HG03196 (cell line): ENCODE data around the gene C20orf173.
"Not testable (repeated sequence)": the region's sequence is repeated elsewhere in the genome, so short reads cannot be mapped to it uniquely, and the experiment has no call there.

Source experiments
- ATAC-seq: cut with Tn5 transposase; IDR thresholded peaks from one replicate; pipeline ENCODE4 v1.9.1; 2021; ENCODE audit not compliant: unreplicated experiment

Gene C20orf173

GRCh38 chr20:35547329-35547728, 17.9 kb upstream of the C20orf173 start:
- ATAC-seq, result no peak

- no peak for ATAC-seq
Observed at GRCh38 chr20:35546127-35546526, 16.7 kb upstream of the C20orf173 start.

GRCh38 chr20:35544941-35545340, 15.5 kb upstream of the C20orf173 start:
- ATAC-seq, result not testable (repeated sequence)

- no peak for ATAC-seq
Observed at GRCh38 chr20:35544436-35544835, 15.0 kb upstream of the C20orf173 start.

- no peak for ATAC-seq
Observed at GRCh38 chr20:35542990-35543389, 13.5 kb upstream of the C20orf173 start.

GRCh38 chr20:35541783-35542662, 12.6 kb upstream of the C20orf173 start, which contains the start of gene ERGIC3:
Gene ERGIC3 (plus strand): TSS chr20:35542078. CDS start chr20:35542098, 20 bp downstream.
- ATAC-seq, result peak; percentile 84

GRCh38 chr20:35541118-35541782, 11.8 kb upstream of the C20orf173 start:
- ATAC-seq, result no peak

- ATAC-seq, result no peak
Observed at GRCh38 chr20:35539756-35540212, 10.3 kb upstream of the C20orf173 start.

GRCh38 chr20:35527122-35527769, 2.2 kb downstream of the C20orf173 start:
- no peak for ATAC-seq

- ATAC-seq, result no peak
Observed at GRCh38 chr20:35525639-35526038, 3.8 kb downstream of the C20orf173 start.

- ATAC-seq, result no peak
Observed at GRCh38 chr20:35523298-35523888, 6.1 kb downstream of the C20orf173 start.

- ATAC-seq, result no peak
Observed at GRCh38 chr20:35518955-35519354, 10.5 kb downstream of the C20orf173 start.

GRCh38 chr20:35517767-35518166, 11.7 kb downstream of the C20orf173 start:
- ATAC-seq, result not testable (repeated sequence)

- no peak for ATAC-seq
Observed at GRCh38 chr20:35517125-35517524, 12.3 kb downstream of the C20orf173 start.

- ATAC-seq, result no peak
Observed at GRCh38 chr20:35515949-35516645, 13.4 kb downstream of the C20orf173 start.

- ATAC-seq, result no peak
Observed at GRCh38 chr20:35515341-35515740, 14.1 kb downstream of the C20orf173 start.

- ATAC-seq, result no peak
Observed at GRCh38 chr20:35514371-35514932, 15.0 kb downstream of the C20orf173 start.

GRCh38 chr20:35511814-35512420, 17.5 kb downstream of the C20orf173 start:
- no peak for ATAC-seq

- no peak for ATAC-seq
Observed at GRCh38 chr20:35510951-35511735, 18.3 kb downstream of the C20orf173 start.
